Stomach (tissue), 4 donors: ENCODE measurements around the gene WWC2.

Source experiments
- CTCF ChIP-seq, 7 experiments: fragments of 450-650 bp in 4 of 7; fragments of 200-600 bp in 3 of 7; sonication (generic) in 3 of 7; IDR thresholded peaks; one replicate each; pipeline ENCODE4 v1.5.1; 2016 to 2019; ENCODE audit warnings: antibody characterized with exemption in 7 of 7, control low read depth in 2 of 7, mild to moderate bottlenecking in 1 of 7
- POLR2AphosphoS5 ChIP-seq, 3 donors: sonication (generic); formaldehyde crosslinking; IDR thresholded peaks; one replicate each; pipeline ENCODE4 v1.6.1; 2016; ENCODE audit warnings: antibody characterized with exemption in 3 of 3

- TF ChIP-seq CTCF (IDR thresholded peaks at IDR 0.05) (no peak), POLR2AphosphoS5 (IDR thresholded peaks at IDR 0.05) (no peak)
These were observed 55.8 kb downstream of the WWC2 start for GRCh38 chr4:183154701-183155391.
